NAMALWA (cell line): Measurements from ENCODE around the gene CALN1.
A peak's percentile ranks its signal among the peaks of the same experiment; 100 is the strongest.
"Not testable (repeated sequence)": the region's sequence is repeated elsewhere in the genome, so short reads cannot be mapped to it uniquely, and the experiment has no call there.

ENCODE experiments used
- DNase-seq: peaks from one replicate; pipeline ENCODE4 v3.0.0-alpha.2; 2015; ENCODE audit warnings: low spot score

CALN1 gene

GRCh38 chr7:71737931-71738540 lies 674.1 kb downstream of the CALN1 start:
- DNase-seq, result not testable (repeated sequence)

- peak; percentile 81 for DNase-seq
Measured at GRCh38 chr7:71735961-71736556, 676.1 kb downstream of the CALN1 start.

GRCh38 chr7:71733107-71733870 lies 678.8 kb downstream of the CALN1 start:
- peak; percentile 82 for DNase-seq

GRCh38 chr7:71731740-71732139 lies 680.4 kb downstream of the CALN1 start:
- no peak for DNase-seq
